ENCODE measurements around the gene DGKH.
"Not testable (repeated sequence)": the region's sequence is repeated elsewhere in the genome, so short reads cannot be mapped to it uniquely, and the experiment has no call there.

The DGKH gene

DNA sequence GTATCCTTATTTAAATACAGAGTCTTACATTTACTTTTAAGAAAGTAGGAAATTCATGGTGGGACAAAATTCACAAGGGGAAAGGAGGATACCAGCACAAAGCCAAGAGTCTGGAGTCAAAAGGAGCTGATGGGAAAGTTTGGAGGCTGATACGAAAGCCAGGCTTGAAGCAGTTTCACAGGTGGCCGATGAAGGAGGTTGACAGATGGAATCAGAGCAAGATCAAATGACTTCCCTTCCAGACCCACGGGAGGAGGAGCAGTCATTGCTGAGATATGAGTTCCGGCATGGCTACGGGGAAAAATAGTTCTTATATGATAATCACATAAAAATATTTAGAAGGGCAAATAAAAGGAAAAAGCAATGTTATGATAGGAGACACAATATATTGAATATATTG, 65.0 kb downstream of the DGKH start:
- DNase-seq (ENCODE audit: low spot score), result no peak

DNA sequence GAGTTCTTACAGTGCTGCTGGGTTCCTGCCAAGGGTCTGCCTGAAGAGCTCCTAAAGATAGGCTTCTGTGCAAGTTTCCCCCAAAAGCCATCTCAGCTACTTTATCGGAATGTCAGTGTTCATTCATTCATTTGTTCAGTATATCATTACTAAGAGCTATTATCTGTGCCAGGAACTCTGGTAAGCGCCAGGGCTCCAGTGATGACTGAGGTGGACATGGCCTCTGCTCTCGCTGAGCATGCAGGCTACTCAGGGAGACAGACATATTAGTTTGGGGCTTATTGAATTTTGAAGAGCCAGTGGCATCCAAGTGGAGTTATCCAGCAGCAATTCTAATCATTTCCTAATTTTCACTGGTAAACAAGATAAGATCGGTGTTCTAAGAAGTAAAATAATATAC, 65.8 kb downstream of the DGKH start:
- no peak for DNase-seq (ENCODE audit: low spot score)

DNA sequence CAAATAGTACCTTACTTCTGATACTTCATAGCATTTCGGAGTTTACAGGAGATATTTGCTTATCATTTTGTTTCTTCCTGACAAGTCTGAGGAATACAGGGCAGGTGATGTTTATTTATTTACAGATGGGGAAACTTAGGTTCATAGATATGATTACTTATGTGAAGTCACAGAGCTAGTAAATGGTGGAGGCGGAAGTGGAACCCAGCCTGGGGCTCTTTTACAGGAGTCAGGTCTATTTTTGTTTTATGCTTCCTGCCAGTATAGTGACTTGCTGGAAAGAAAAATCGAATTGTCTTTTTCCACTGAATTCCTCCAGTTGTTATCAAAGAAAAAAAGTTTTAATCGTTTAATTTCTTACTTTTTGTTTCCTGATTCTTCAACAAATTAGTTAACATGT, 66.5 kb downstream of the DGKH start:
- DNase-seq (ENCODE audit: low spot score), result no peak

DNA sequence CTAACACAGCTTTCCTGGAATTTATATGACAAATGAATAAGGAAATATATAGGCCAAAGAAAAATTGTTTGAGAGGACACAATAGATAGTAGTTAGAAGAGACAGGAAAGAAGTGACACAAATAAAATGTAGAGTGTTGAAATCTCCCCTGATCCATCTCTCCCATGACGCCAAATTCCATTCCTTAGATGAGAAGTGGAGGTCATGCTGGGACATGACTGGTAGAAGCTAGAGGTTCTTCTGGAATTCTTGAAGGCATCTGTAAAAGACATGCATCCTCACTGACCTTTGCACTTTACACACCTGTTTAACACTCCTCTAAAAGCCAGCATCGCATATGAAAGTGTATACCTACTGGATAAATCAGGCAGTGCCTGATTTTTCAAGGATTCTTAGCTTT, 67.8 kb downstream of the DGKH start:
- DNase-seq (ENCODE audit: low spot score), result no peak

DNA sequence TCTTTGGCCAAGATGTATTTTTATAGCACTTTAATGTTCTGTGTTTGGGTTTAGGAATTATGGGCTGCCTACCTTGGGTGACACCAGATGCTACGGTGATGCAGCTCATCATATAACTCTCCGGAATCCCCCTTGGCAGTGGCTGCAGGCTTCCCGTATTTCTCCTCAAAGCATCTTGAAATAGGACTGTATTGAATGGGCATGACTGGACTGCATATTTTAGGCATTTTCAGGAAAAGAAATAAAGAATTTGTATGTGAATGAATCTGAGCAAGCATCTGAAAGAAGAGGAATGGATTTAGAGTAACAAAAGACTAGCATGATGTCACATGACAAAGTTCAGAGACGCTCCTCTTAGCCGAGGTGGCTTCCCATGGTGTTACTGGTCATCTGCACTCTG, 70.6 kb downstream of the DGKH start:
- DNase-seq (ENCODE audit: low spot score), result no peak

DNA sequence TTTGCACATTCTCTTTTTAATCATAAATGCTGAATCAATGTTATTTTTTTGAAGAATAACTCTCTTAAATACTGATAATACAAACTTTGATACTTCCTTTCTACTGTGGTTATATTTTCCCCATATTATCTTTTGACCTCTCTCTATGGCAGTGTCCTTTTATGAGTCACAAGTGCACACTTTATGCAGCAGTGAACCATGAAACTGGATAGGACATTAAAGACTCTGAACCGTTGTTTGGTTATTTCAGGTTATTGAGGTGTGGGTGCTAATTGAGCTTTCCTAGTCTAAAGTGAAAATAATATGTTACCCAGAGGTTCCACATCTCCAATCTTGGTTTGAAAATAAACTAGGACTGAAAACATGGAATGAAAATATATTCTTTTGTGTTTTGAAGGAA, 71.4 kb downstream of the DGKH start:
- DNase-seq (ENCODE audit: low spot score), result no peak

DNA sequence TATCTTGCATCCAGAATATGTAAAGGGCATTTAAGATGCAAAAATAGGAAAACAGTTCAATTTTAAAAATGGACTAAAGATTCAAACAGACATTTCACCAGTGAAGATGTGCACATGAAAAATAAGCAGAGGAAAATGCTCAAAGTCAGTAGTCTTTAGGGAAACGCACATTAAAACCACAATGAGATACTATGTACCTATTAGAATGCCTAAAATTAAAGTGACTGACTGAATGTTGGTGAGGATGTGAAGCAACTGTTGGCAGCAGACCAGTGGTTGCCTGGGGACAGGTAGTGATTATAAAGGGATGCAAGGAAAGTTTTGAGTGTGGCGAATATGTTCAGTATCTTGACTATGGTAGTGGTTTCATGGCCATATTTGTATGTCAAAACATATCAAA, 75.2 kb downstream of the DGKH start:
- DNase-seq (ENCODE audit: low spot score), result no peak

DNA sequence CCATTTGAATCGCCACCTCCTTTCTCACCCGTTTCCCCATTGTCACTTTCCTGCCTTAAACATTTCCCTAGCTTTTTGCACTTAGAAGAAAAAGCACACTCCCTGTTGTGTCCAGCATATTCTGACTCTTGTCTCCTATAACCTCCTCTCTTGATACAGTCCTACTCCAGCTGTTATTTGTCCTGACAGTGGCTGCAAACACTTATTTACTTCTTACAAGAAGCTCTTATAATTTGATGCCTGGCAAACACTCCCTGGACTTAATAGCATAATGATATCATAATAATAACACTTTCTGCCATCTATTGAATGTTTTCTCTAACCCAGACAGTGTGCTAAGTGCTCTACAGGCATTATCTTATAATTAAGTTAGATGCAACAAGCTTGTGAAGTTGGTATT, 76.6 kb downstream of the DGKH start:
- DNase-seq (ENCODE audit: low spot score), result no peak

DNA sequence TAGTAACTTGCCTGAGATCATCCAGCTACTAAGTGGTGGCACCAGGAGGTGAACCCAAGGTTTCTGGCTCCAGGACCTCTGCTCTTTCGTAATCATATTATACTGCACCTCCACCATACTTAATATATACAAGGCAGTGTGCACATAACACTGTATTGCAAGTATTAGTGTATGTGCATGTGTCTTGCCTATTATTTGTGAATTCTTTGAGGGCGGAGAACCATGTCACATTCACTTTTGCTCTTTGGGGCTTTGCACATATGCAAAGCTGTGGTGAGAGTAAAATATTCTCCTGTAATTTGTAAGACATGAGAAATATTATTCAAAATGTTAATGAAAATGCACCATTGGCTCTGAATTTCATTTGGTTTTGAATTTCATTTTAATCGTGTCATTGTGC, 78.6 kb downstream of the DGKH start:
- no peak for DNase-seq (ENCODE audit: low spot score)

DNA sequence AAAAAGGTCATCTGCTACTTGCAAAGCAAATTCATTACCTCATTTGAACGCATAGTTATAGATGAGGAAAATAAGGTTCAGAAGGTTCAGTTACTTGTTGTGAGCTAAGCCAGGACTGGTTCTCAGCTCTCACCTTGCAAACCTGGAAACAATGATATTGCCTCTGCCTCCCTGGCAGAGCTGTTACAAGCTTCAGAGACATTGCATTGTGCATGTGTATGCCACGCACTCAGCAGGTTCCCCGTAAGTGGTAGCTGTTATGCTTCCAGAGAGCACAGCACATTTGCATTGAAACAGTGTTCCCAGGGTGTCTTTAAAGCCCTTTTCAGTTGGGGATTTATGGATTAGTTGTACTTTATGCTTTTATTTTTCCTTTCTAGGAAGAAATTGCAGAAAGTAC, 80.6 kb downstream of the DGKH start:
- no peak for DNase-seq (ENCODE audit: low spot score)

DNA sequence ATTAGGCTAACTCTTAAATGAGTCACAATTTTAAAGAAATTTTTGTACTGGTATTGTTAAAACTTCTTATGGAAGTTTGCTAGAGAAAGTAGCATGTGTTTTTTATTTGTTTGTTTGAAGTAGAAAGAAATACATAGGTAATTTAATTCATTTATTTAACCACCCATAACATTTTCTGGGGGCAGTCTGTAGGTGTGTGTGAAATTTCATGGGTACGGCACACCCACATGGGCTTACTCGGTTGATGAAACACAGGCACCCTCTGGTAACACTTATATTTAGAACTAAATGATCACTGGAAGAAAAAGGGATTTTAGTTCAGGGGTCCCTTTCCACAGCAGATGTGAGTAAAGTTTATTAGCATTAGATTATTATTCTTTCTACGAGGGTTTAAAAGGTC, 88.1 kb downstream of the DGKH start:
- DNase-seq (ENCODE audit: low spot score), result no peak

DNA sequence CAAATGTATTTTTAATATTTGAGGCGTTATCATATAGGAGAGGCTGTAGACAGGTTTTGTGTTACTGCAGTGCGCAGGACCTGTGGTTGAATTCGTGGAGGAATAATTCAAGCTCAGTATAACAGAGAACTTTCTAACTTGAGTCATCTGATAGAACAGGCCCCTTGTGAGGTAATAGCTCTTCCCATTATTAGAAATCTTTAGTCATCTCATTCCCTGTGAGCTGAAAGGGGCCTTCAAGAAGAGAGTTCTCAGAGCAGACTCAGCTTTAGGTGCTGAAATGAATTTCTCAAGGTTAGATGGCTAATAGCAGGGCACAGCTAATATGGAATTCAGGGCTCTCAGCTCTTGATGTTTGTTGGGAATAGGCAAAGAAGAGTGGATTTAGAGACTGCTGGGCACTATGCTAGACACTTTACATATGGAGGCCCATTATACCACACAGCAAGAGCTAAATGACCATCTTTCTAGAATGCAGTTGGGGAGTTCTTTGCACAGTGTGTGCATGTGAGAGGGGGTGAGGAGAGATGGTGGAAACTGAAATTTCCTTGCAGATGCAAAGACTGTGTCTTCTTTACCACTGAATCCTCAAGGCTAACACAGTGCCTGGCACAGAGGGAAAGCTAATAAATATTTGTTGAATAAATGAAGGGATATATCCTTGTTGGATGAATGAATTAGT, 89.5 kb downstream of the DGKH start:
- DNase-seq (ENCODE audit: low spot score), result no peak

DNA sequence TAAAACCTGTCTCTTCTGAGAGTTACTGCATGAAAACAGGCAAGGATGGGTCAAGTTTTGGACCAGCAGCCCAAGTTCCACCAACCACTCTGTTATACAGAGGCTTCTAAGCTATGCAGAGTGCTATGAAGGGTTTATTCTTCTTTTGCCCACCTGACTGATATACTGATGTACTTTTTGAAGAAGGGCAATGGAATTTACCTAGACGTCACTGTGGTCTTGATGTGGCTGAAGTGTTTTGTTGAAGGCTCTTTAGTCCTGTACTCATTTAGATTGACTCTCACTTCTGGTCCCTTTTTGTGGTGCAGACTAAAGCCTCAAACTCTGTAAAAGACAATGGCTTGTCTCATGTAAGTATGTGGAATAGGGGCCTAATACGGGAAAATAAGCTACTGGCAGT, 92.0 kb downstream of the DGKH start:
- DNase-seq (ENCODE audit: low spot score), result no peak

DNA sequence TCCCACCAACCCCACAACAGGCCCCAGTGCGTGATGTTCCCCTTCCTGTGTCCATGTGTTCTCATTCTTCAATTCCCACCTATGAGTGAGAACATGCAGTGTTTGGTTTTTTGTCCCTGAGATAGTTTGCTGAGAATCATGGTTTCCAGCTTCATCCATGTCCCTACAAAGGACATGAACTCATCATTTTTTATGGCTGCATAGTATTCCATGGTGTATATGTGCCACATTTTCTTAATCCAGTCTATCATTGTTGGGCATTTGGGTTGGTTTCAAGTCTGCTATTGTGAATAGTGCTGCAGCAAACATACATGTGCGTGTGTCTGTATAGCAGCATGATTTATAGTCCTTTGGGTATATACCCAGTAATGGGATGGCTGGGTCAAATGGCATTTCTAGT, 92.6 kb downstream of the DGKH start:
- not testable (repeated sequence) for DNase-seq (ENCODE audit: low spot score)

DNA sequence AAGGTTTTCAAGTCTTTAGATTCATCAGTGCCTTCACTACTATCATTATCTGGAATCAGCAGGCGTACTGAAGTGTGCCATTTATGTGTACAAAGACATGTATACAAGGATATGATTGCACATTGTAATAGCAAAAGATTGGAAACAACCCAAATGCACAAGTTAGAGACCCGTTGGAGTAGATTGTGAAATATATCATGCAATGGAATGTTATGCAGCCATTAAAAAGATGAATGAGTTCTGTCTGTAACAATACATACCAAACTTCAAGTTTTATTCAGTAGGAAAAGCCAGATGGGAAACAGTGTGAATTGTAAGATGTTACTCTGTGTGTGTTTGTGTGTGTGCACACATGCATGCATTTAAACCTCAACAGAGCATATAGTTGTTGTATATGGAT, 97.9 kb downstream of the DGKH start:
- DNase-seq (ENCODE audit: low spot score), result no peak

DNA sequence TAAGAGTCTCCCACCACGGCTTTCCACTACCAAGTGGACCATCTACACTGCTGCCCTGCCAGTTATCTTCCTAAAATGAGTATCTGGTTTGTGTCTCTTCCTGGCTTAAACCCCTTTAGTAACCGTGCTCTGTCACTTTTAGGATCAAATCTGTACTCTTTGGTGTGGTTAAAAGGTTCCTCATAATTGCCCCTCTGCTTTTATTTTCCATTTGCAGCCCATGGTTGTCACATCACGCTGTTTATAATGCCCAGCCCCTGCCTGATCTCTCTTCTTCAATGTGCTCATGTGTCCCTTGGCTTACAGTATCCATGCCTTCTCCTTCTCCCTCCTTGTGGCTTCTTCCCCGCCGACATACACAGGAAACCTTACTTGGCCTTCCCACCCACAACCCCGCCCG, 100.1 kb downstream of the DGKH start:
- DNase-seq (ENCODE audit: low spot score), result no peak

DNA sequence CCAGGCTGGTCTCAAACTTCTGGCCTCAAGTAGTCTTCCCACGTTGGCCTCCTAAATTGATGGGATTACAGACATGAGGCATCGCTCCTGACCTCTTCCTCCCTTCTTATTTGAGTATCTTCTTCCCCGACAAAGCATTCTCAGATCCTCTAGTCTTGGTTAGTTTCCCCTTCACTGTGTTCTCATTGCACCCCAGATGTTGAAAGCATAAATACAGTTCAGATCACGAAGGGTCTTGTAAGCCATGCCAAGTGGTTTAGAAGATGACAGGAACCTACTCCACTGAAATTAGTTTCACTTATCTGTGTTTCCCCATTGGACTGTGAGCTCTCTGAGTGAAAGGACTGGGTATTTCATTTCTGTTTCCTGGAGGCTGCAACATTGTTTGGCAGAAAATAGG, 100.7 kb downstream of the DGKH start:
- DNase-seq (ENCODE audit: low spot score), result no peak

DNA sequence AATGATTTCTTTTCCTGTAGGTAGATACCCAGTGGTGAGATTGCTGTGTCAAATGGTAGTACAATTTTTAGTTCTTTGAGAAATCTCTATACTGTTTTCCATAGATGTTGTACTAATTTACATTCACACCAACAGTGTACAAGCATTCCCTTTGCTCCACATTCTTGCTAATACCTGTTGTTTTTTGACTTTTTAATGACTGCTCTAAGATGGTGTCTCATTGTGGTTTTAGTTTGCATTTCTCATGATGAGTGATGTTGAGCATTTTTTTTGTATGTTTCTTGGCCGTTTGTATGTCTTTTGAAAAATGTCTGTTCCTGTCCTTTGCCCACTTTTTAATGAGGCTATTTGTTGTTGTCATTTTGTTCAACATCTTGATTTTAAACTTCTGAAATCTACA, 103.3 kb downstream of the DGKH start:
- DNase-seq (ENCODE audit: low spot score), result no peak

DNA sequence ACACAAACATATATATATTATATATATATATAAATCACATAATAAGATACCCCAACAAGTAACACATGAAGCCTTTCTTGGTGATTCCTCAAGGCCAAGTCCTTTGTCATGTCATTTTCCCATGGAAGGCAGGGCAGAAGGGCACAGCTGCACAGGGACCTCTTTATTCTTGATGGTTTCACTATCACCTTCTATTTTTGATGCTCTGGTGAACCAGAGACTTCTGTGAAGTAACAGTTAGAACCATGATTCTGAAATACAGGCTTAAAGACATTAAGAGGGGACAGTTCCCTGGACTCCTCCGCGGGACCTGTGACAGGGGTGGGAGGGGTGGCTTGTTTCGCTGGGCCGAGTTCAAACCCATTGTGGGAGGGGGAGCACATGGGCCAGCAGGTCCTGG, 104.0 kb downstream of the DGKH start:
- DNase-seq (ENCODE audit: low spot score), result no peak

DNA sequence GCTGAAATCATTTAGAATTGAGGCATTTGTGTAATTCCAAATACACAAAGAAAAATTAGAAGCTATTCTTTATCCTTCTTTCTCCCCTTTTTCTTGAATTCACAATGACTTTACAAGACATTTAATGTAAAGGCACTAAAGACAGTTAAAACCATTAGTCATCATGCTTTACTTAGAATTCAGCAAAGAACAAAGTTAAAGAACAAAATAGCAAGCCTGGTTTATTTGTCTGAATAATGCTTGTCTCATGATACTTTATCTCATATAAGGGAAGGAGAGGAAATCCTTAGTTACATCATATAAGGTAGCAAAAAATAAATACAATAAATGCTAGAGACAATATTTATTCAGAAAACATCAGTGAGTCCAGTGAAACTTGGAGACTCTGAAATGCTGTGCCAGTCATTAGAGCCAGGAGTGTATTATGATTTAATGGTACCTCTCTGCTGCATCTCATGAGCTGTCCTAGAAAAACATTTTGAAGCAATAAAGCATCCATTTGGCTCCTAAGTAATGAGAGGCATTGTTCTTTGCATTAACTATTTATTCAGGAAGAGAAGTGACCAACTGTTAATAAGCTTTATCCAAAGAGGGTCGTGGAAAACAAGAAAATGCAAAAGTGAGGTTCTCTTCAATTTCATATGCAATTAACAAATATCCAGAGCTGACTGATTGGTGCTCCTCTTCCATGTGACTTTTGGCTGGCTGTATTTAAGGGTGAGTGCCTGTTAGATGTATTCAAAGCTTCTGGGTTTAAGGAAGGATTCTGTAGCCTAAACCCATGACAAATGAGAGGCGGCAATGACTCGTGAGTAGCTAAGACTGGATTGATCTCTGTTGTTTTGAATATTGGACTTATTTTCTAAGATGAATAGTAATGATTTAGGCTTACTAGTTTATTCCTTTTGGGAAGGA, 105.0 kb downstream of the DGKH start:
- DNase-seq (ENCODE audit: low spot score), result no peak

DNA sequence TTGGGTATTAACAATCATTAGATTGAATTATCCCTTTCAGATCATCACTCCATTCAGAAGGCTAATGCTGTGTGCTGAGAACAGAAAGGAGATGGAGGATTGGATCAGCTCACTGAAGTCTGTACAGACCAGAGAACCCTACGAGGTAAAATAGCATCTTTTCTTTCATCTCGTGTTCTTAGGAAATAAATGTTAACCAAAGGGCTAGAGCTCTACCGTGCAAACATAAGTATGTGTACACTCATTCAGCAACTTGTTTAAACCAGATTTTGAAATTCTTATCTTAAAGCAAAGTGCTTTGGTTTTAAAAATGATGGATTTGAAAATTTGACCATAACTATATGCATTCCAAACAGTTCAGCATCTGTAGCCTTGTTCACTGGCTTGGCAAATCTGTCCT, 106.8 kb downstream of the DGKH start:
- no peak for DNase-seq (ENCODE audit: low spot score)

DNA sequence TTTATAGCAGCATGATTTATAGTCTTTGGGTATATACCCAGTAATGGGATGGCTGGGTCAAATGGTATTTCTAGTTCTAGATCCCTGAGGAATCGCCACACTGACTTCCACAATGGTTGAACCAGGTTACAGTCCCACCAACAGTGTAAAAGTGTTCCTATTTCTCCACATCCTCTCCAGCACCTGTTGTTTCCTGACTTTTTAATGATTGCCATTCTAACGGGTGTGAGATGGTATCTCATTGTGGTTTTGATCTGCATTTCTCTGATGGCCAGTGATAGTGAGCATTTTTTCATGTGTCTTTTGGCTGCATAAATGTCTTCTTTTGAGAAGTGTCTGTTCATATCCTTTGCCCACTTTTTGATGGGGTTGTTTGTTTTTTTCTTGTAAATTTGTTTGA, 114.9 kb downstream of the DGKH start:
- DNase-seq (ENCODE audit: low spot score), result not testable (repeated sequence)

DNA sequence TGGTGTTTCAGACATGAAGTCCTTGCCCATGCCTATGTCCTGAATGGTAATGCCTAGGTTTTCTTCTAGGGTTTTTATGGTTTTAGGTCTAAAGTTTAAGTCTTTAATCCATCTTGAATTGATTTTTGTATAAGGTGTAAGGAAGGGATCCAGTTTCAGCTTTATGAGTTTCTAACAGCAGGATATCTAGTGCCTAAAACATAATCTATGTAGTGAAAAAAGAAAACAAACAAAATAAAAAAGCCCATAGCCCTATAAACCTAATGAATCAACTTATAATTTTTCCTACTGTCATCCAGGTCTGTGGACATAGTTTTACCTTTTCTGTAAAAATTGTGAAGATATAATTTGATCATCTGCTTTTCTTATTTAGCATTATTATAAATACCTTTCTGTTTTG, 115.5 kb downstream of the DGKH start:
- not testable (repeated sequence) for DNase-seq (ENCODE audit: low spot score)
